ENCODE results near the gene CIZ1.

The CIZ1 gene

DNA sequence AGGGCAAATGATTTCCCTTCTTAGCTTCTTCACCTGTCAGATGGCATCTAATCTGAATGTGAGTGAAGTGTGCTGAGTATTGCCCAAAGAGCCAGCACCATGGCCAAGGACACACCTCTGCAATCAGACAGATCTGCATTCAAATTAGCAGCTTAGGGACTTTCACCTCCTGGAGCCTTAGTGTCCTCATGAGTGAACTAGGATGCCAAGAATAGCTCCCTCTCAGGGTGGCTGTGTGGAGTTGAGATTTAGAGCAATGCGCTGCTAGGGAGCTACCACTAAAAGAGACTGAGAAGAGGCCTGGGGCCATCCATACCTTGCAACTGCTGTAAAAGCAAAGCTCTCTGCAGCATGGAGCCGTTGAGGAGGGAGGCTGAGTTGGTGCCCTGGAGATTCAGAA is 1.4 kb downstream of the CIZ1 start:
- DNase-seq (ENCODE audit: low spot score) = no peak

GRCh38 chr9:128188209-128188608 is 3.2 kb downstream of the CIZ1 start:
- DNase-seq (ENCODE audit: low spot score) = no peak

- no peak for DNase-seq (ENCODE audit: low spot score)
Observed at GRCh38 chr9:128187361-128187760, 4.0 kb downstream of the CIZ1 start.

GRCh38 chr9:128185979-128186965 is 5.1 kb downstream of the CIZ1 start:
- DNase-seq (ENCODE audit: low spot score) = no peak

DNA sequence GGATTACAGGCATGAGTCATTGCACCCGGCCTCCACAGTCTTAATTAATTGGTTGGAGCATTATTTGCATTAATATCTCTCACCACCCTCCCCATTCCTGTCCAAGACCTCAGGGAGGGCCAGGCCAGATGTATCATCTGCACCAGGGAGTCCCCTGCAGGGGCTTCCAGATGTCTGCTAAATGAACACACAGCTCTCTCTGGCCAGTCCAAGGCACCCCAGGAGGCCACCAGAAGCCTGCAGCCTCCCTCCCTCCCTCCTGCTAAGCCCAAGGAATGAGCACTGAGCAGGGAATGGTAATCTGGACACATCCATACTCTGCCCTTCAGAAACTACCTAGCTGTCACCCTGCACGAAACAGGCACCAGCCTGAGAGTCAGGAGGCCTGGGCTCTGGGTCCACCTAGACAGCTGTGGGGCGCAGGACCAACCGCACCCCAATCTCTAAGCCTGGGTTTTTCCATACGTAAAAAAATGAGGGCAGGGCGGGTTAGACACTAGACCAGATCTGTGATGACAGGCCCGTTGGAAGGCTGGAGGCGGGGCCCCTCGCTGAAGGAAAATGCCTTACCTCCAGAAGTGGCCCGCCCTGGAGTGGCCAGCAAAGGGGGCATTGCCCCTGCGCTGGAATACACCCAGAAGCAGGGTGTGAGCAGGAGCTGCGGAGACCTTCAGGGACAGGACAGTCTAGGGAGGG is 8.3 kb downstream of the CIZ1 start:
- no peak for DNase-seq (ENCODE audit: low spot score)

DNA sequence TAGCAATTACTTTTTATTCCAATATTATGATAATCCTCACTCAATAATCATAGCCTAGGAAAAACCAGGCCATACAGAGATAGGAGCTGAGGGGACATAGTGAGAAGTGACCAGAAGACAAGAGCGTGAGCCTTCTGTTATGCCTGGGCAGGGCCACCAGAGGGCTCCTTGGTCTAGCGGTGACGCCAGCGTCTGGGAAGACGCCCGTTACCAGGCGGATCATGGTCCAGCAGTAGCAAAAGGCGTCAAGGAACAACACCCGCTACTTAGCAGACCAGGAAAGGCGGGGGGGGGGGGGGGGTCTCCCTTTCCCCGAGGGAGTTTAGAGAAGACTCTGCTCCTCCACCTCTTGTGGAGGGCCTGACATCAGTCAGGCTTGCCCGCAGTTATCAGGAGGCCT is 9.9 kb downstream of the CIZ1 start:
- peak; percentile 21 for DNase-seq (ENCODE audit: low spot score)

DNA sequence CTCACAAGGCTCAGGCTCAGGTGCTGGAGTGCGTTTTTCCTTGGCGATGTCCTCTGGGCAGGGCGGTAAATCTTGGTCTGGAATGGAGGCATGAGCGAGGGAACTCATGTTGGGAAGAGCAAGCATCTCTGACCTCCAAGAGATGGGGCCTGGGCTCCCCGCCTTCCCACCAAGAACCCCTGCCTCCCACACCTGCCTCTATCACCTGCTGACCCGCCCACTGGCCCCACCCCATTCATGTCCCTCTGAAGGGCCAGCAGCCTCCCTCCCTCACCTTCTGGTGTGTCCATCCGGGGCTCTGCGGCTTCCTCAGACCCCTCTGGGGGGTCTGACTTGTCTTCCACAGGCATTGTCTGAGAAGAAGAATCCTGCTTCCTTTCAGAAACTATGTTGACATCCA is 10.9 kb downstream of the CIZ1 start:
- no peak for DNase-seq (ENCODE audit: low spot score)

DNA sequence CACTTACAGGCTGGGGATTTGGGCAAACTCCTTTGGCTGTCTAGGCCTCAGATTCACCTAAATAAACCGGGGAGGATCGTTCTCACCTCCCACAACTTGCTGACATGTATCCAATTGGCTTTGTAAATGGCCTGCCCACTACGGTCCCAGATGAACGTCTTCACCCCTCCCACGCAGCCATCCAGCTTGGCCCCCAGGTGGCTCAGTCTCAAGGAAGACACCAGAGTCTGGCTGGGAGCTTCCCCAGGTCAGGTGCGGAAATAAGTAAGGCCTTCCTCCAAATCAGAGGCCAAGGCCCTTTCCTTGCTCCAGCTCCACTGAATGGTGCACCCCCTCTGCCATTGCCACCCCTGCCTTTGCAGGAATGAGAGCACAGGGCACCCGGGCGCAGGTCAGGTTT is 11.4 kb downstream of the CIZ1 start:
- no peak for DNase-seq (ENCODE audit: low spot score)

DNA sequence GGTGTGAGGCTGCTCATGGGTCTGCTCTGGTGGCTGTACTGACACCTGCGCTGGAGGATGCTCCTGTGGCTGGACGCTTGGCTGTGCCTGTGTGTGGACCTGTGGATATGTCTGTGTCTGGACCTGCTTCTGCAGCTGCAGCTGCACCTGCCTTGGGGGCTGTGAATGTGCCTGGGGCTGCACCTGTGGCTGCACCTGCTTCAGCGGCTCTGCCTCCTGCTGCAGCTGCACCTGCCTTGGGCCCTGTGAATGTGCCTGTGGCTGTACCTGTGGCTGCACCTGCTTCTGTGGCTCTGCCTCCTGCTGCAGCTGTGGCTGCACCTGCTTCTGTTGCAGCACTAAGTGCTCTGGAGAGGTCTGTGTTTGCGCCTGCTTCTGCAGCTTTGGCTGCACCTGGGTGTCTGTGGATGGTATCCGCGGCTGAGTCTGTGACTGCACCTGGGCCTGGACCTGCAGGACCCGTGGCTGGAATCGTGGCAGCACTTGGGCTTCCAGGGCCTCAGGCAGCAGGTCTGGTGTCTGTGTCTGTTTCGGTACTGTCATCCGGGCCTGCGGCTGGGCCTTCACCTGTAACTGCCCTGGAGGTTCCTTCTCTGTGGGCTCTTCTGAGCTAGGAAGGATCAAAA is 12.5 kb downstream of the CIZ1 start:
- DNase-seq (ENCODE audit: low spot score) = no peak

- no peak for DNase-seq (ENCODE audit: low spot score)
Observed at GRCh38 chr9:128175726-128176125, 15.6 kb downstream of the CIZ1 start.

- no peak for DNase-seq (ENCODE audit: low spot score)
Observed at GRCh38 chr9:128175102-128175563, 16.2 kb downstream of the CIZ1 start.

- no peak for DNase-seq (ENCODE audit: low spot score)
Observed at GRCh38 chr9:128174062-128174461, 17.3 kb downstream of the CIZ1 start.

DNA sequence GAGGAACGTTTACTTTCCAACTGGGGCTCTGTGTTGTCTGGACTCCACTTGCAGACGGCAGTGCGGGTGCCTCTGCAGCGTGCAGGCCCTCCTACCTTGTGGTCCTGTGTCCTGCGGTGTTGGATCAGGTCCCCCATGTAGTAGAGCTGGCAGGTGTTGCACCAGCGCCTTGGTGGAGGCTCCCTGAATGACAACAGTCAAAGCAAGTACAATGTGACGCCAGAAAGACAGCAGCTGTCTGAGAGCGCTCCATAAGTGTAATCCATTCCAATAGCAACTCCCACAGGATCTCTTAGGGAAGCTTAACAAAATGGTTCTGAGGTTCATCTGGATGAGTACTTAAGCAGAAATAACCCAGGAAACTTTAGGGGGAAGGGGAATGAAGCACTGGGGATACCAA is 21.4 kb downstream of the CIZ1 start:
- DNase-seq (ENCODE audit: low spot score) = no peak

DNA sequence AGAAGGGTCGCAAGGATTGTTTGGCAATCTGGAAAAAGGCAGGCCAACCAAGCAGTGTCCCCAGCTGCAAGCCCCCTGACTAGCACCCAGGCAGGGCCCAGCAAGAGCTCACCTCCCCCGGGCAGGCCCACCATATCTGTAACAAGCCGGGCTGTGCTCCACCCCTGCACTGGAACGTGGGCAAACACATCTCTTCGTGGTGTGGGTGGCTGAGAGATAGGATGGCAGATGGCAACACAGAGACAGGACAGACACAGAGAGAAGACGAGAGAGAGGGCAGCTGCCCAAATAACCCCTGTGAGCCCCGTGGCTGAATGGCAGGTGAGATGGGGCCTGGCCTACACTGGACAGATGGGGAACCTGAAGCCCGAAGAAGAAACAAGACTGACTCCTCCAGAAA is 21.9 kb downstream of the CIZ1 start:
- DNase-seq (ENCODE audit: low spot score) = no peak

DNA sequence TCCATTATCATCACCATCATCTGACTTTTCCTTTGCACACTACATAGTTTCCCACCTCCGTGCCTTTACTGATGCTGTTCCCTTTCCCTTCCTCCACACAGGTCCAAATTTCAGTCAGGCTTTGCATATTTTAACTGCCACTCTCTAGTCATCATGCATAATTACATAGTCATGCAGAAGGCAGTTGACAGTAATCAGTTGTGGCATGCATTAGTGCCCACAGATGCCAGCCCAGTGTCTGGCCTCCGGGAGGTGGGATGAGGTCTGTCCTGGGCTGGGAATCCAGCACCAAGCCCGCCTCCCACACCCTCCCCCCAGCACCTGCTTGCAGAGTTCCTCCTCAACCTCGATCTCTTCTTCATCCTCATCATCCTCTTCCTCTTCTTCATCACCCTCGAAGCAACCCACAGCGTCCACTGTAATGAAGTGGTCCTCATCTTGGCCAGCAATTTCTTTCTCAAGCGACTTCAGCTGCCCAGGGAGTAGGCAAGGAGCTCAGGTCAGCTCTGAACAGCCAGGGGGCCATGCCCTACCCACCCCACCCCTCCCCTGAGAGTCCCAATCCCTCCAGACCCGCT is 22.6 kb downstream of the CIZ1 start:
- DNase-seq (ENCODE audit: low spot score) = peak; percentile 21

DNA sequence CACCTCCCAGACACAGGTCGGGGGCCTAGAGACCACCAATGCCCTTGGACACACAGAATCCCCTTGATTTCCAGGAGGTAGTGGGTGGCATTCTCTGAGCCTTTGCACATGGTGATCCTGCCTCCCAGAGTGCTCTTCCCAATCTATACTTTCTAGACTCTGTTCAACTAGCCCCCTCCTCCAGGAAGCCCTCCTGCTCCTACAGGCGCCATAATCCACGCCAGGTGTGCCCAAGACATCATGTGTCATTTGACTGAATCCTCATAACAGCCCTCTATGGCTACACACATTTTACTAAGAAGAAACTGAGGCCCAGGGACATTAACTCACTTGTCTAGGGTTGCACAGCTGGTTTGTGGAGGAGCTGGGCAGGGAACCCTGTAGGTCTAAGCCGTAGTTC is 24.2 kb downstream of the CIZ1 start:
- DNase-seq (ENCODE audit: low spot score) = no peak

GRCh38 chr9:128166169-128166568 is 25.2 kb downstream of the CIZ1 start:
- no peak for DNase-seq (ENCODE audit: low spot score)

GRCh38 chr9:128164307-128164885 is 27.0 kb downstream of the CIZ1 start:
- DNase-seq (ENCODE audit: low spot score) = peak; percentile 32

GRCh38 chr9:128163523-128164306 is 27.7 kb downstream of the CIZ1 start:
- no peak for DNase-seq (ENCODE audit: low spot score)

- DNase-seq (ENCODE audit: low spot score) = no peak
Observed at GRCh38 chr9:128163027-128163515, 28.3 kb downstream of the CIZ1 start.
